Activated gamma-delta T cell treated with Interleukin-2 at 50 U/mL for 16 hours (primary cell): ENCODE data around the gene PAGR1.
"Not testable (repeated sequence)": the region's sequence is repeated elsewhere in the genome, so short reads cannot be mapped to it uniquely, and the experiment has no call there.

ENCODE experiments used
- DNase-seq: peaks from one replicate; pipeline ENCODE4 v3.0.0-alpha.2; 2020

Gene PAGR1

DNA sequence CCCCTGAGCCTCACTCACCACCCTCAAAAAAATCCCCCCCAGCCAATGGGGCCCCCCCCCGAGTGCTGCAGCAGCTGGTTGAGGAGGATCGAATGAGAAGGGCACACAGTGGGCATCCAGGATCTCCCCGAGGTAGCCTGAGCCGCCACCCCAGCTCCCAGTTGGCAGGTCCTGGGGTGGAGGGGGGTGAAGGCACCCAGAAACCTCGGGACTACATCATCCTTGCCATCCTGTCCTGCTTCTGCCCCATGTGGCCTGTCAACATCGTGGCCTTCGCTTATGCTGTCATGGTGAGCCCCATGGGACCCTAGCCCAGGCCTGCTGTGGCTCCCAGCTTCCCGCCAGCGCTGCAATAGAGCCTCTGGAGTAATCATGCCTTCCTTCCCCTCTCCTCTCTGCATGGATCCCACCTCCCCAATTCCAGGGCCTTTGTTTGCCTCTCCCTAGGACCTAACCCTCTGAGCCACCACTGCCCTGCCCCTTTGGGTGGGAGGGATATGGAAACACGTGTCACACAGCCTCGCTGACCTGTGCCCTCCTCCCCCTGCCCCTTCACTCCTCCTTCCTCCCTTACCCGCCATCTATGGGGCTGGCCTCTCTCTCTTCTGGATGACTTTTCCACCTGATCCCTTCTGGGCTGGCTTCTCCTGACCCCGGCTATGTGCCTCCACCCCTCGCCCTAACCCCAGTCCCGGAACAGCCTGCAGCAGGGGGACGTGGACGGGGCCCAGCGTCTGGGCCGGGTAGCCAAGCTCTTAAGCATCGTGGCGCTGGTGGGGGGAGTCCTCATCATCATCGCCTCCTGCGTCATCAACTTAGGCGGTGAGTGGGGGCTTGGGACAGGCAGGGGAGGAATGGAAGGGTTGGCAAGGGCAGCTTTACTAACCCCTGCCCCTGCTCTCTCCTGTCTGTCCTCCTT is 2.0 kb upstream of the PAGR1 start:
- DNase-seq = no peak

DNA sequence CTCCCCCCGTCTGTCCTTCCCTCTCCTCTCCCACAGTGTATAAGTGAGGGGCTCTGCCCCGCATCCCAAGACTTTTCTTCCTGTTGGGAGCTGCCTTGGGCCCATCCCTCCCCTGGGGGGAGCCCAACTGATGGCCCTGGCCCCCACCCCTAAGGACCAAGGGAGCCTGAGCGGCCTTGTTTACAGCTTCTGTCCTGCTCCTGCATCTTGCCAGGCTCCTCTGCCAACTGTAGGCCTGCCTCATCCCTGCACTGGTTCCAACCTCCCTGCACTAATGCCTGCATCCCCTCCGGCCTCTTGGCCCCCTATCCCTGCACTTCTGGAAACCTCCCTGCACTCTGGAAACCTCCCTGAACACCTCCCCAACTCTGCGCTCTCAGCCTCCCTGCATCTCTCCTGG is 1.4 kb upstream of the PAGR1 start:
- no peak for DNase-seq

DNA sequence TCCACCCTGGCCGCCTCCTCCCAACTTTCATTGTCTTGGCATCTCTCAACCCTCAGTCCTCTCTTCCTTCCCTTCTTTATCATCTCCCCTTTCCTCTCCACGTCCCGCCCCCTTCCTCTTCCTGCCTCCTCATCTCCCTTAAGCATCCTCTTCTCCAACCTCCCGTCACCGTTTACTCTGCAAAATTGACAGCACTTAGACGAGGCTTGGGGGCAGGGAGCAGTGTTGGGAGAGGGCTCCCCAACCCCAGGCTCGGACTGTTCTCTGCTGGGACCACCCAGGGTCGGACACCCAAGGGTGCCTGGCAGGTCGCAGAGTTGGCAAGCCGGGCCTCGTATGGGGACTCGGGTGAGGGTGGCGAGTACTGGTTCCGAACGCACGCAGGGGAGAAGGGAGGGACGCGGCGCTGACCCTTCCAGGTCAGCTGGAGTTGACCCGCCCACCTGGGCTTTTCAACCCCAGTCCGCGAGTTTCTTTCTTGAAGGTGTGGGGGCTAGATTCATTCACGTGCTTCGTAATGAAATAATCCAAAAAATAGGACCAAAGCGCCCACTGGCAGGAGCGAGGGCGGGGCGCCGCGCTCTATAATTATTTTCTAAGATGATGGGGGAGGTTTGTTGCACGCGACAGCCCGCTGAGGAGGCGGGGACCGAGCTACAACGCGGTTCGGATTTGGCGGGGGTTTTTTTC is 775 bp upstream of the PAGR1 start:
- DNase-seq = peak; percentile 43

DNA sequence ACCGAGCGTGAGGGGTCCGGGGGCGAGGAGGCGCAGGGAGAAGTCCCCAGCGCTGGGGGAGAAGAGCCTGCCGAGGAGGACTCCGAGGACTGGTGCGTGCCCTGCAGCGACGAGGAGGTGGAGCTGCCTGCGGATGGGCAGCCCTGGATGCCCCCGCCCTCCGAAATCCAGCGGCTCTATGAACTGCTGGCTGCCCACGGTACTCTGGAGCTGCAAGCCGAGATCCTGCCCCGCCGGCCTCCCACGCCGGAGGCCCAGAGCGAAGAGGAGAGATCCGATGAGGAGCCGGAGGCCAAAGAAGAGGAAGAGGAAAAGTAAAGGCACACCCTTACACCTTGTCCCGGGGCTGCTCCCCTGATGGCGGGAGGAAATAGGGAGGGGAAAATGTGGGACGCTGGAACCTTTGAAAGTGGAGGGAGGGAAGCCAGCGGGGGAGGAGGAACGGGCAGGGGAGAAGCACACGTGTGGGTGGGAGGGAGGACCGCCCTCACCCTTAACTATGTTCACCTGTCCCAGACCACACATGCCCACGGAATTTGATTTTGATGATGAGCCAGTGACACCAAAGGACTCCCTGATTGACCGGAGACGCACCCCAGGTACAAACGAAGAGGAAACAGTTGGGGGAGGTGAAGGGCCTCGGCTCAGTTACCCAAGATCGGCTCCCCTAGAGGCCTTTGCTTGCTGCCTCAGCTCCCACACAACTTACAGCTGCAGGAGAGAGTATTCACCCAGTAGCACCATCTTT is 916 bp downstream of the PAGR1 start:
- DNase-seq = peak; percentile 44

DNA sequence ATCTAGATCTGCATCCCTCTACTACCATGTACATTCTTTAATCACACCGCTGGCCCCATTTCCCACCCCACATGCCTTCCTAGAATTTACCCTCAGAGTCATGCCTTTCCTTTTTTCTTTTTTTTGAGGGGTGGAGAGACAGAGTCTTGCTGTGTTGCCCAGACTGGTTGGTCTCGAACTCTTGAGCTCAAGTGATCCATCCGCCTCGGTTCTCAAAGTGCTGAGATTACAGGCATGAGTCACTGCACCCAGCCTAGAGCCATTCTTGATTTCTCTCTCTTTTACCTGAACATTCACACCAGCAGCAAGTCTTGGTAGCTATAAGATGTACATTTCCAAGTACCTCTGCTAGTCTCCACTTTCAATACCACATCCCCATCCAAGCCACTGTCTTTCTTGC is 2.1 kb downstream of the PAGR1 start:
- no peak for DNase-seq

DNA sequence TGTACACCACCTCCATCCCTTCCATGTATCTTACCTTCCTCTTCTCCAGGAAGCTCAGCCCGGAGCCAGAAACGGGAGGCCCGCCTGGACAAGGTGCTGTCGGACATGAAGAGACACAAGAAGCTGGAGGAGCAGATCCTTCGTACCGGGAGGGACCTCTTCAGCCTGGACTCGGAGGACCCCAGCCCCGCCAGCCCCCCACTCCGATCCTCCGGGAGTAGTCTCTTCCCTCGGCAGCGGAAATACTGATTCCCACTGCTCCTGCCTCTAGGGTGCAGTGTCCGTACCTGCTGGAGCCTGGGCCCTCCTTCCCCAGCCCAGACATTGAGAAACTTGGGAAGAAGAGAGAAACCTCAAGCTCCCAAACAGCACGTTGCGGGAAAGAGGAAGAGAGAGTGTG is 3.6 kb downstream of the PAGR1 start:
- DNase-seq = no peak

DNA sequence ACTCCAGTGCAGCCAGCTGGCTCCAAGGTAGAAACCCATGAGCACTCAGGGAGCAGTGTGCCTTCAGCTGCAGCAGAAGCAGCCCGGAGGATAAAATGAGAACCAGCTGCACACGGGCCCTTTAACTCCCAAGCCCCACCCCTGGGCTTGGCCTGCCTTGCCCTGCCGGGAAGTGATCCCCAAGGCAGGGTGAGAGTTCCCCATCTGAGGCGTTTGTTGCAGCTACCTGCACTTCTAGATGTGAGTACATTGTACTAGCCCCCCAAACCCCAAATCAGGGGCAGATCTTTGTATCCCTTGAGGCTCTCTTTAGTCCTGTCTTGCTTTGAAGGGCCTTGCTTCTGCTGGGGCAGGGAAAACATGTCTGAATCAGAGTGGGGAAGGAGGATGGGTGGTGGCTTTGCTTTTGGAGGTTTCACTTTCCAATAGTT is 4.3 kb downstream of the PAGR1 start, which contains the start of gene MVP:
Gene MVP (plus strand): TSS at position 192 of the 431 bp plus-strand sequence. CDS start 10,088 bp downstream, outside the sequence.
- peak; percentile 31 for DNase-seq

DNA sequence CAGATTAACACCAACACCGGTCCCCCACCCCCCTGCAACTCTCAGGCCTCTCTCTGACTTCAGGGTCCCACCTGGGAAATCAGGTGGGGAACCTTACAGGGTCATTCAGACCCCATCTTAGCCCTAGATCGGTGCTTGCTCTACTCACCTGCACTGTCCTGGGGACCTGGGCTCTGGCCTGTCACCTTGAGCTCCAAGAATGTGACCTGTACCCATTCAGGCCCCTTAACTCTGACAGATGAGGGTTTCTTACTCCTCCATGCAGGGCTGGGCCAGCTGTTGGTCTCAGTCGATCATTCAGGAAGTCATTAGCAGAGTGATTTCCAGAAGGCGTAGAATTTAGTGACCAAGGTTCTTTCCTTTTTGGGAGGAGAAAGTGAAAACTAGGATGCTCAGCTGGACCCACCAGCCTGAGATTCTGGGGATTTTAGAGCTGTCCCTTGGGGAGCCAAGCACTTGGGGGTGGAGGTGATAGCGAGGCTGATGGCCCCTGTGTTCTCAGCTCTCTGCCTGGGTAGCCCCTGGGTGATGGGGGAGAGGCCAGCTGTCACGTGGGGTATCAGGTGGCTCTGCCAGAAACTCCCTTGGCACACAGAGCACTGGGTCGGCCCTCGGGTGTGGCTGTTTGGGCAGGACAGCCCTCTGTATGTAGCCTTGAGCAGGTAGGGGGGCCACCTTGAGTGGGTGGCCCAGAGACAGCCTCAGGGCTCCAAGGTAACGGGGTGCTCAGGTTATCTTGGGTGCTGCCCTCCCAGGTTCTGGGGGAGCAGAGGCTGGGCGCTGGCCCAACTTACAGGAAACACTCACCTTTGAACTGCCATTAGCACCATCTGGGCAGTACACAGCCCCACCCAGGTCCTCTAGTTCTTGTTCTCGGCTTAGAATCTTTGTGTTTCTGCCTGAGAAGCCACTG is 5.0 kb downstream of the PAGR1 start:
- peak; percentile 33 for DNase-seq

DNA sequence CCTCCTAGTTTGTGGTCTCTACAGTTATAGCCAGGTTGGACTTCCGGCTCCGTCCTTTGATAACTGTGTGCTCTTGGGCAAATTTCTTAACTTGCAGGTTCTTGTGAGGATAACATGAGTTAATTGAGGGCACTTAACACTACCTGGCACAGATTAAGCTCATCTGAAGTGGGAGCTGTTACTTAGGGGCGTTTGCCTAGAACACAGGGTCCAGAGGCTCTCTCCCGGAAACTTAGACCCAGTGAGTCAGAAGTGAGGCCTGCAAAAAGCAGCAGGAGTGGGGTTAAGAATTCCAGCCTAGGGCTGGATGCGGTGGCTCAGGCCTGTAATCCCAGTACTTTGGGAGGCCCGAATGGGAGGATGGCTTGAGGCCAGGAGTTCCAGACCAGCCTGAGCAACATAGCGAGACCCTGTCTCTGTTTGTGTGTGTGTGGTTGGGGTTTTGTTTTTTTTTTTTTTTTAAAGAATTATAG is 5.7 kb downstream of the PAGR1 start:
- DNase-seq = no peak

DNA sequence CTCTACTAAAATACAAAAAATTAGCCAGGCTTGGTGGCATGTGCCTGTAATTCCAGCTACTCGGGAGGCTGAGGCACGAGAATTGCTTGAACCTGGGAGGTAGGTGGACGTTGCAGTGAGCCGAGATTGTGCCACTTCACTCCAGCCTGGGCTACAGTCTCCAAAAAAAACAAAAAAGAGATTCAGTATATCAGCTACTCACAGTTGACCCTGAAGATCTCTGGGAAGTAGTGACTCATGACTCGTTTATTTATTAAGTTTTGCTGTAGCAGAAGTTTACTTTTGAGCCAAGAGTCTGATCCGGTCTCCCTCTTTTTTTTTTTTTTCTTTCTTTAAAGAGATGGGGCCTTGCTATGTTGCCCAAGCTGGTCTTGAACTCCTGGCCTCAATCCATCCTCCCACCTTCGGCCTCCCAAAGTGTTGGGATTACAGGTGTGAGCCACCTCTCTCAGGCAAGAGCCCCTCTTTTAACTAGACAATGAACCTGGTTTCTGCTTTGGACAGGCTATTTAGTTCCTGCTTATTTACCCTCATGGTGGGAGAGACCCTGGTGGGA is 8.7 kb downstream of the PAGR1 start:
- DNase-seq = no peak

DNA sequence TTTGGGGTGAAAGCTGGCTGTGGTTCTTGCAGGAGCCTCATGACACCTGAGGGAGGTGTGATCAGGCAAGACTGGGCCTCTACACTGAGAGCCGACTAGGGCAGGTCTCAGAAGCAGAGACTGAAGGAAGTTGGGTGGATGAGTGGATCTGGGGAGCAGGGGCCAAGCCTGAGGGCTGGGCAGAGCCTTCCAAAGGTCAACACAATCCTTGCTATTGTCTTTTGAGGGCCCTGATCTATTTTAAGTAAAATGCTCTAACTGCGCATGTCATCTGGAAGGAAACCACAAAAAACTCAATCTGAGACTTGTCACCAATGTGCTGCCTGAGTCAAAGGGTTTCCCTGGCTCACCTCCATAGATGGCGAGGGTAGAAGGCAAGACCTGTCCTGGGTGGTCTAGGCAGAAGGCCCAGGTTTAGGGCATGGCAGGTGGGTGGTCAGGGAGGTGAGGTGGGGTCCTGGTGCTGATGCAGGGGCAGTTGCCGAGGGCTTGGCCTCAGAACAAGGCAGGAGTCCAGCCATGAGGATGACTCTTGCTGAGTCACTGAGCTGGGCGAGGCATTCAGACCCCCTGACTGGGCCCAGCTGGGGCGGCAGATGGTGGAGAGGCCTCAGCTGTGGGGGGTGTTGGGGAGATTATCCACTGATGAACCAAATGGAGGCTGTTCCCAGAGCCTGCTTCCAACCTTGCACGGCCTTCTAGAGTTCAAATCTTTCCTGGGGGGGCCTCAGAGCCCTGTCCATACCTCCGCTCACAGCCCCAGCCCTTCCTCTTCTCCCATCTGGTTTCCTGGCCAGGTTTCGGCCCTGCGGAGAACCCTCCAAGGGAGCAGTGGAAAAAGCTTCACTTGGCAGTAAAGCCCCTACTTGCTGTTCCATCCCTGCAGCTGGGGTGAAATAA is 9.4 kb downstream of the PAGR1 start:
- DNase-seq = no peak

DNA sequence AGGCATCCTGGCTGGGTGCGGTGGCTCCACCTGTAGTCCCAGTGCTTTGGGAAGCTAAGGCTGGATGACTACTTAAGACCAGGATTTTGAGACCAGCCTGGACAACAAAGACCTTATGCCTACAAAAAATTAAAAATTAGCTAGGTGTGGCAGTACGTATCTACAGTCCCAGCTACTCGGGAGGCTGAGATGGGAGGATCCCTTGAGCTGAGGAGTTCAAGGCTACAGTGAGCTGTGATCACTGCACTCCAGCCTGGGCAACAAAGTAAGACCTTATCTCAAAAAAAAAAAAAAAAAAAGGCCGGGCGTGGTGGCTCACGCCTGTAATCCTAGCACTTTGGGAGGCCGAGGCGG is 10.4 kb downstream of the PAGR1 start:
- DNase-seq = no peak

DNA sequence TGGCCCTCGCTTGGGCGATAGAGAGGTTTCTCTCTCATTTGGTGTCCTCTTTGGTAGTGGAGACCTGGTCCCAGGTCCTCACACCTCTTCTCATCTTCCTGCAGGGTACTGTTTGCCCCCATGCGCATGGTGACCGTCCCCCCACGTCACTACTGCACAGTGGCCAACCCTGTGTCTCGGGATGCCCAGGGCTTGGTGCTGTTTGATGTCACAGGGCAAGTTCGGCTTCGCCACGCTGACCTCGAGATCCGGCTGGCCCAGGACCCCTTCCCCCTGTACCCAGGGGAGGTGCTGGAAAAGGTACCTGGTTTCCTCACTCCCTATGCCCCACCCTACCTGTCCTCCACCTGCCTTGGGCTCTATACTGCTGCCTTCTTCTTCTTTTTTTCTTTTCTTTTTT is 14.8 kb downstream of the PAGR1 start:
- no peak for DNase-seq

DNA sequence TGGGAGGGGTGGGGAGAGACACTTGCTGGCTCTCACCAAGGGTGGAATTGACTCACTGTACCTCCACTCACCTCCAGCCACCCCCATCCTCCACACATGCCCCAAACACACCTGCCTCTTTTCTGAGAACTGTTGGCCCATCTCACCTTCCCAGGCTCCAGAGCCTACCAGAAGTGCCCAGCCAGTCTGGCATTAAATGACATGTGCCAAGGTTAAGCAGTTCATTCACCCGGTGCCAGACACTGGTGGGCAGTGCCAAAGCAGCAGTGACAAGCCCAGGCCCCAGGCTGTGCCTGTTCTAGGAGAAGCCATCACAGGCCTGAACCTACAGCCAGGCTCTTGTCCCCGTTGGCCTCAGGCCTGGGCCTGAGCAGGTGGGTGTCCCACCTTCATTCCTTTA is 15.5 kb downstream of the PAGR1 start:
- DNase-seq = no peak

DNA sequence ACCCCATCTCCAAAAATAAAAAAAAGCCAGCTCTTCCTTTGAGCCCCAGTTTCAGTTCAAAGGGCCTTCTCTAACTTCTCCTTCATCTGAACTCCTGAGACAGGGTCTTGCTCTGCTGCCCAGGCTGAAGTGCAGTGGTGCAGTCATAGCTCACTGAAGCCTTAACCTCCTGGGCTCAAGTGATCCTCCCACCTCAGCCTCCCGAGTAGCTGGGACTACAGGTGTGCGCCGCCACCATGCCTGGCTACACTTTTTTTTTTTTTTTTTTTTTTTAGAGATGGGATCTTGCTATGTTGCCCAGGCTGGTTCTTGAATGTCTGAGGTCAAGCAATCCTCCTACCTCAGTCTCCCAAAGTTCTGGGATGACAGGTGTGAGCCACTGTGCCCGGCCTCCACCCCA is 17.3 kb downstream of the PAGR1 start:
- not testable (repeated sequence) for DNase-seq

DNA sequence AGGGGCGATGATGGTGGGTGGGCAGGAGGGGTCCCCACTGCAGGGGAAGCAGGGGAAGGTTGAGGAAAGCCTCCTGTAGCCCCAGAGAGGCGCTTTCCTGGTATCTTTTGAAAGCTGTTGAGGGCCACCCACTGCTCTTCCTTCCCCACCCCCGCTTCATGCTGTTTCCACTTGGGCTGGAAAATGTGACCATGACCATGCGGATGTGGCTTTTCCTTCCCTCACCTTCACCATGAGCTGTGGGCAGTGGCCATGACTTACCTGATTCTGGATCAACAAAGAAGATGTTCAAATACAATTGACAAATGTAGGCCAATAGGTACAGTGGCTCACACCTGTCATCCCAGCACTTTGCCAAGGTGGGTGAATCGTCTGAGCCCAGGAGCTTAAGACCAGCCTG is 18.1 kb downstream of the PAGR1 start:
- DNase-seq = no peak

DNA sequence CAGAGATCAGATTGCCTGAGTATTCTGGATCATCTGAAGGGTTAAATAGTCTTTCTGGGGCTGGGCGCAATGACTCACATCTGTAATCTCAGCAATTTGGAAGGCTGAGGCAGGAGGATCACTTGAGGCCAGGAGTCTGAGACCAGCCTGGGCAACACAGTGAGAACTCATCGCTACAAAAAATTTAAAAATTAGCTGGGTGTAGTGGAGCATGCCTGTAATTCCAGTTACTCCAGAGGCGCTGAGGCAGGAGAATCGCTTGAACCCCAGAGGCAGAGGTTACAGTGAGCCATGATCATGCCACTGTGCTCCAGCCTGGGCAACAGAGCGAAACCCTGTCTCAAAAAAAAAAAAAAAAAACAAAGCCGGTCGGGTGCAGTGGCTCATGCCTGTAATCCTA is 20.0 kb downstream of the PAGR1 start:
- DNase-seq = no peak

DNA sequence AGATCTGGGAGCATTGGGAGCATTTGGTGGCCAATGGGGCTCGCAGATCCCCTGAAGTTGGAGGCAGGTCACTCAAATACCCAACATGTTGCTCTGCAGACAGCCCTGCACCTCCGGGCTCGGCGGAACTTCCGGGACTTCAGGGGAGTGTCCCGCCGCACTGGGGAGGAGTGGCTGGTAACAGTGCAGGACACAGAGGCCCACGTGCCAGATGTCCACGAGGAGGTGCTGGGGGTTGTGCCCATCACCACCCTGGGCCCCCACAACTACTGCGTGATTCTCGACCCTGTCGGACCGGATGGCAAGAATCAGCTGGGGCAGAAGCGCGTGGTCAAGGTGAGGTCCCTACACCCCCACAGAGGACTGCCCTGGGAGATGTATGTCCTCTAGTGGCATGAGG is 20.7 kb downstream of the PAGR1 start:
- DNase-seq = no peak

DNA sequence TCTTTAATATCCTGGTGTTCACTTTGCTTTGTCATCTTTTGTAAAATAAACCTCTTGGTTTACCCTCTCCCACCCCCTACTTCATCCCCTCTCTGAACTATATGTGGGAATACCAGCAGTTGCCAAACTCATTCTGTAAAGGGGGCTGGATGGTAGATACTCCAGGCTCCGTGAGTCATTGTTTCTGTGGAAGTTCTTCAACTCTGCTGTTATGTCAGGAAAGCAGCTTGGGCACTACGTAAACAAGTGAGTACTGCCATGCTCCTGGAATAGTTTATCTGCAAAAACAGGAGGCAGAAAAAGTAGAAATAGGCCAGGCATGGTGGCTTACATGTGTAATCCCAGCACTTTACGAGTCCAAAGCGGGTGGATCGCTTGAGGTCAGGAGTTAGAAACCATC is 21.9 kb downstream of the PAGR1 start:
- DNase-seq = no peak

DNA sequence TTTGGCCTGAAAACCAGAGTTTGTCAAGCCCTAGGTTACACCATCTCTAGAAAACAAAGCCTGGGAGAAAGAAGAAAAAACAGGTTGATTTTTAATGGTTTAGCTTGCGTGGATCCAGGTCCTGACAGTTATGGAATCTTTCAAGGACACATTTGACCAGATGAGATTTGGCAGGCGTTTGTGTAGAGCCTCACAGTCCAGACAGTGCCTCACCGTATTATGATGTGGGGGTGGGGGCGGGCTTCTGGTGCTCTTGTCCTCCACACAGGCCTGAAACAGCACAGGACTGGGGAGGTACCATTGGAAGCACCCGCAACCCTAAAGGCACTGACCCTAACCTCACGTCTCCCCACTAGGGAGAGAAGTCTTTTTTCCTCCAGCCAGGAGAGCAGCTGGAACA is 23.9 kb downstream of the PAGR1 start:
- no peak for DNase-seq

DNA sequence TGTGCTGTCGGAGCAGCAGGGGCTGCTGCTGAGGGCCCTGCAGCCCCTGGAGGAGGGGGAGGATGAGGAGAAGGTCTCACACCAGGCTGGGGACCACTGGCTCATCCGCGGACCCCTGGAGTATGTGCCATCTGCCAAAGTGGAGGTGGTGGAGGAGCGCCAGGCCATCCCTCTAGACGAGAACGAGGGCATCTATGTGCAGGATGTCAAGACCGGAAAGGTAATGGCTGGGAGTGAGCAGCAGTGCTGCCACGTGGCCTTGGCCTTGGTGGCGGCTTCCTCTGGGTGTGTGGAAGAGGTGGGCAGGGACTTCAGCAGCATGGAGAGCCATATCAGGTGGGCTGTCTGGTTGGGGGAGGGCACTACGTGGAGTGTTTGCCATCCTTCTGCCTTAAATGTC is 24.3 kb downstream of the PAGR1 start:
- no peak for DNase-seq
